Stimulated activated CD4-positive, alpha-beta T cell treated with anti-CD3 and anti-CD28 coated beads, Interleukin-12 subunit alpha, Interleukin-12 subunit beta, amount 100 ng/mL, for 24 hours (primary cell): ENCODE measurements around the gene FHL2.
"Not testable (repeated sequence)": the region's sequence is repeated elsewhere in the genome, so short reads cannot be mapped to it uniquely, and the experiment has no call there.

Experiments
- DNase-seq, 2 experiments: peaks; one replicate each; pipeline ENCODE4 v3.0.0-alpha.2; 2020; ENCODE audit warnings: low read depth in 2 of 2

Gene FHL2, protein sequence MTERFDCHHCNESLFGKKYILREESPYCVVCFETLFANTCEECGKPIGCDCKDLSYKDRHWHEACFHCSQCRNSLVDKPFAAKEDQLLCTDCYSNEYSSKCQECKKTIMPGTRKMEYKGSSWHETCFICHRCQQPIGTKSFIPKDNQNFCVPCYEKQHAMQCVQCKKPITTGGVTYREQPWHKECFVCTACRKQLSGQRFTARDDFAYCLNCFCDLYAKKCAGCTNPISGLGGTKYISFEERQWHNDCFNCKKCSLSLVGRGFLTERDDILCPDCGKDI

DNA sequence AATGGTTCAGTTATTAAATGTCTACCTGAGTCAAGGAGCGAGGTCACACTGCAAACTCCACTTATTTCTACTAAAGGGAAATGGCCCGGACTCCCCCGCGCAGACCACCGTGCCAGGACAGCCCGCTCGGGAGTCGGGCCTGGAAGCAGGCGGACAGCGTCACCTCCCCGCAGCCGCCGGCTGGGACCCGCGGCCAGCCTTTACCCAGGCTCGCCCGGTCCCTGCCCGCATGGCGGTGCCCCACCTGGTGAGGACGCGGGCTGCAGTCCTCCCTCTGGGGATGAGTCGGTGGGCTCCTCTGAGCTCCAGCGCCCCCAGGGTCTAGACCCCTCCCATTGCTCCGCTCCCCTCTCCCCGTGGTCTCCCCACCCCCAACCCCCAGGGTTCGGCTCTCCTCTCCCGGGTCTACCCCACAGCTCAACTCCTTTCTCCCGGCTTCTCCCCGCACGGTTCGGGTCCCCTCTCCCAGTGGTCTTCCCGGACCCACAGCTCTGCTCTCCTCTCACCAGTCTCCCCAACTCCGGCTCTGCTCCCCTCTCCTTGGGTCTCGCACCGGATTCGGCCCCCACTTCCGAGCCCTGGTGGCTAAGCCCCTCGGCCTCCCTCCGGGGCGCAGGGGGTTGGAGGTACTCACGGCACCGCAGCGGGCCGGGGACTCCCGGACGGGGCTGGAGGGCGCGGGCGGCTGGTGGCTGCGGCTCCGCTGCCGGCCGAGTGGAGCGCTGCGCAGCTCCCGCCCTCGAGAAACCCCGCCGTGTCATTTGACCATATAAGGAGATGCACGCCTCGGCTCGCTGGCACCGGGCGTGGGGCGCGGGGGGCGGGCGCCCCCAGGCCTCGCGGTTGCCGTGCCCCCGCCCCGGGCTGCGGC, at the start of gene FHL2:
TSS of gene FHL2 (minus strand) at position 716 of the 871 bp plus-strand sequence. CDS start 12,535 bp downstream, outside the sequence.
- peak; percentile 51 to 58 for DNase-seq

DNA sequence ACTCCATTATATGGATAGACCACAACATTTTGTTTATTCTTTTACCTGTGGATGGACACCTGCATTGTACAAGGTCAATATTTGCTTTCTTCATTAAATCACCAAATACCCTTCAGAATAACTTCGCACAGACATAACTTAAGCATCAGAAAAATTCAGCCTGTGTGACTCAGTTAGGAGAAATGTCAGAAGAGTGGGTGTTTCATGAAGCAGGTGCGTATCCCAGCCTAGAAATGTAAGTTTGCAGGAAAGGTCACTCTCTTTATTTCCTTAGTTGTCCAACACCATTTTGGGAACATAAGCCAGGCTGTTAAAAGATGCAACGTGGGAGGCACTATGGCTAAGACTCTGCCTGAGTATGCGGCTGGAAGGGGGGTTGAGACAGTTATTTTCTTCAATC, 48.6 kb upstream of the FHL2 start:
- no peak for DNase-seq

DNA sequence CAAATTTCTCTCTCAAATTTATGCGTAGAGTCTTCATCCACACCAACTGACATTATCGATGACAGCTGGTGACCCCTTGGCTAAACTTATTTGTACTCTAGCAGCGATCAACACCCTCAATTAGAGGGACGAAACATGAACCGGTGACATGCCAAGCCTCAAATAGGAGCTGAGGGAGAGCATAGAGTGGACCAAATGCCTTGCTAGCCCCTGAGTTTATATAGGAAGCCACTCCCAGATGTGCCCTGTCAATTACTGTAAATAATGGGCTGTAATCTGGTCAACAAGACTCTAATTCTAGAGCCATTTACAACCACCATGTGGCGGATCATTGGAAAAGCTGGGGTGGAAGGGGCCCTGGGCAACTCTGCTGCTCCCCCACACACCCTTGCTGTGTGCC, 47.6 kb upstream of the FHL2 start:
- DNase-seq = no peak

DNA sequence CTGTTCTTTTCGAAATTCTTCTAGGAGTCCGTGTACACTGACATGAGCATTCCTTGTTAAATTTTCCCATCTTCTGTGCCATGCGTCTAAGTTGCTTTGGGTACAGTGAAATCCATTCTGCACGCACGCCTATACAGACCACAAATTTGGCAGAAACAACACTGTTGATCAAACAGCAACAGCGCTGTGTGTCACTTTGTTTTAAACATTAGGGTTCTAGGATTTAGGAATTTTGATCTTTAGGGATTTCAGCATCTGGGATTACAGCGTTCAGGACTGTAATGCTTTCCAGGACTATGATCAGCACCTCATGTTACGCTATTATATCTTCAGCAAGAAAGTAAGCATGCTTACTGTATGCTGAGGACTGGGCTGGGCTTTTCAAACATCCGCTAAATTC, 47.1 kb upstream of the FHL2 start:
- DNase-seq = no peak

DNA sequence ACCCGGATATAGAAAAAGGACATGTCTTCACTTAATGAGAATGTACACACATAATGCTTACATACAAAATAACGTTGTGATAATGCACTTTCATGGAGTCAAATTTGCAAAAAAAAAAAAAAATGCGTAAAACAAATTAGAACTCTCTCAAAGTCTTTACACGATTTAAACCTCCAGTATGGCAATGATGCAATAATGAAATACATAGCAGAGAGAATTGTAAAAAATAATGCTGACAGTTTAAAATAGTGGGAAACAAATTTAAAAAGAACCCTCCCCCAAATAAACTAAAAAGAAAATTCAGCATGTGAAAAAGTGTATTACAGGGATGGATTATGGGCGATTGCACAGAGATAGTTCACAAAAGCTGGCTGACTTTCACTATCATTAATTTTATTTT, 46.6 kb upstream of the FHL2 start:
- no peak for DNase-seq

DNA sequence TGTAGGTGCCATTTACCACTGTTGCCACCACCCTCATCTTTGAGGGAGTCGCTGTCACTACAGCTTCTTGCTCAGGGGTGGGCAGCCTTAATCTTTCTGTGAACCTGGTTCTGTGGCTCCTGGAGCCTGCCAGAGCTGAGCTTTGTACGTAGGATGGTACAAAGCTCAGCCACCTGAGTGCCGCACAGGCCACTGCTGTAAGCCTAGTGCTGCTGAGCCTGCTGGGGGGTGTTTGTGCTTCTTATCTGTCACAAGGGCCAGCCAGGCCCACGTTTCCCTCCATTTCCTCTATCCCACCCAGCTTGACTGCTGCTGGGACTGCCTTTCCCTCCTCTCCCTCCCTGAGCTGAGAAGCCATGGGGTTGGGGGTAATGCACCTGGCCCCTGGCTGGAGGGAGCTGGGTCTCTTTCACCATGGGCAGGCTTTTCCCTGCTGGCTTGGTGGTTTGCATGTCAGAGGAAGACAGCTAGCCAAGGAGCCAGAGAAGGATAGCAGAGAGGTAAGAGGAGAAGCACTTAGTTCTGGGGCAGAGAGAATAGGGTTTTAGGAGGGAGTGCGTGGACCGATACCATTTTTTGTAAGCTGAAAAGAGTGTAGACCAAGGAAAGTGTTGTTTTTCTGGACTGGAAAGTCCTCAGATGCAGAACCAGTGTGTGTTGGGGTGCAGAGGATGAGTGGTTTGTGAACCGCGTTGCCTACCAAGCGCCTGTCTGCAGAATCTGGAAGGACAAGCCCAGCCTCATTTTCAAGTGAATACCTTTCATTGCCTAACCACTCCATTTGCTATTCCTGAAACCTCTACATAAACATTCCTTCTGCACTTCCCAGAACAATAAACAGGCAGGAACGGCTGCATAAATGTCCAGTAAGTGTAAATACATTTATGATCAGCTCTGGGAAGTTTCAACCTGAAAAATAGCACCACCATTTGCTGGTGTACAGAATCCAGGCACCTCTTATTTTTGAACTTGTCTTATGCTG, 45.1 kb upstream of the FHL2 start:
- no peak for DNase-seq

DNA sequence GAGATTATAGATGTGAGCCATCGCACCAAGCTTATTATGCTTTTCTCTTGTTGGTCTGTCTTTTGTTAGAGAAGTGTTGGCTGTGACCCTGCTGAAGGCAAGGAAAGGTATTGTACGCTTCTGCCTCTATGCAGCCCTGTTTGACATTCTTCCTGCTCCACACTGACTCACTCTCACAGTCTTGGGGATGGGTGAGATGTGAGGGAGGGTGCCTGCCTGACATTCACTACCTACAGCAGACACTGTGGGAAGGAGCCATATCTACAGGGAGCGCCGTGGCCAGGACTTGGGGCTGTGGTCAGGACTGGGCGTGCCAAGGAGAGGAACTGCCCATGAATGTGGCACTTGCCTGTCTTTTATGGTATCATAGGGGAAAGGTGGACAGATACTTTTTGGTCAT, 43.9 kb upstream of the FHL2 start:
- no peak for DNase-seq

DNA sequence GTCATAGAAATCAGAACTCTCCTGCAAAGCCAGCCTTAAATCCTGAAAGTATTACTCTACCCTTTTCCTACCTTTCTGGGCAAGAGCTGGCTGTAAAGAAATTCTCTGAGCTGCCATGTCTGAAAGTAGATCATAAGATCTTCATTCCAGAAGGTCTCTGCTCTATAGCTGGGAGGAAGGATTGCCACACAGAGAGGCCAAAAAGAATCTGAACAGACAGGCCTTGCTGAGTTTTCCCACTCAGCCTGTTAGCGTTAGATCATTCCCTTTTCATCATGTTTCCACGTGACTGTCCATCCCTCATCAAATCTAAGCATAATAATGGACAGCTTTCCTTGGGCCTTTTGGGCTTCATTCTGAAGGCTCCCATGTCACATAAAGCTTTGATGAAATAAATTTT, 43.2 kb upstream of the FHL2 start:
- DNase-seq = no peak

DNA sequence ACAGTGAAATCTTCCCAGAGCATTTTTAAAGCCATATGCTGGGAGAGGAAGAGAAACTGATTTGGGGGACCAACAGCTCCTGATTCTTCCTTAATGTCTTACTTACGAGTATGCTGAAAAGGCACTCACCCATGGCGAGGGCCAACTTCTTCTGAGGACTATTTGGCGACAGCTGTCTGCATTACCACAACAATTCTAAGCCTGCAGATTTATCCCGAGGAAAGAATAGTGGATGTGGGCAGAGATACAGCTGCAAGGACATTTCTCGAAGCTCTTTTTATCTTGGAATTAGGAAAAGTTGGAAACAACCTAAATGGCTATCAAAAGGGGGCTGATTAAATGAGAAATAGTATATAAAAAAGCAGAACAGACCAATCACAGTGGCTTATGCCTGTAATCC, 40.3 kb upstream of the FHL2 start:
- DNase-seq = no peak

DNA sequence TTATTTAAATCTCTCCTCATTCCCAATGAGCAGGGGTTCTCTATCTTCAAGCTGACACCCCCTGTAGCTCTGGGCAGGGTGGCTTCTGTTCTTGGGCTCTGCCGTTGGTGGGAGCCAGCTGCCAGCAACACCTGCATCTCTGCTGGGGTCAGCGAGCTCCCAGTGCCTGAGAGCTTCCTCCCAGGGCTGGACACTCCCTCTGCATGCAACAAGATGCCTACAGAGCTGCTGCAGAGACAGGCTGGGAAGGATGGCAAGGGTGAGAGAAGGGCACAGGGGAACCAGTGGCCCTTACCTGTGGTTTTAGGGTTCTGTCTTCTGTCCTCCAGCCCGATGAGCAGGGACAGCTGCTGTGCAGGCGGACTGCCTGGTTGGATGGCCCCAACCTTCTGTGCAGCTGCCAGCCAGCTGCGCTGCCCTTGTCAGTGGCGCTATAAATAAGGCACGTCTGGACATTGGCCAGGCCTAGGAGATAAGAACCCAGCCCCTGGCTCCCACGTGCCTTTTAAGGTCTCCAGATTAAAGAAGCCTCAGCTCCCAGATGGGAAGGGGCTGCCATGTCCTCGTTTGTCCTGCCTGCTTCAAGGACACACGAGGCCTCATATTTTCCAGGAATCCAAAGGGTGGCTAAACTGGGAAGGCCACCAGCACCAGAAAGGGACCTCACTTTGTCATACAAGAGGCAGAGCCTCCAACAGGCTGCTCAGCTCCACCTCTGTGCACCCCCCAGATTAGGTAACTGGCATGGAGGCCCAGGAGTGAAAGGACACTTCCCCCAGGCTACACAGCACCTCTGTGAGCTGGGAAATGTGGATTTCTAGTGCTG, 39.5 kb upstream of the FHL2 start:
- DNase-seq = no peak

DNA sequence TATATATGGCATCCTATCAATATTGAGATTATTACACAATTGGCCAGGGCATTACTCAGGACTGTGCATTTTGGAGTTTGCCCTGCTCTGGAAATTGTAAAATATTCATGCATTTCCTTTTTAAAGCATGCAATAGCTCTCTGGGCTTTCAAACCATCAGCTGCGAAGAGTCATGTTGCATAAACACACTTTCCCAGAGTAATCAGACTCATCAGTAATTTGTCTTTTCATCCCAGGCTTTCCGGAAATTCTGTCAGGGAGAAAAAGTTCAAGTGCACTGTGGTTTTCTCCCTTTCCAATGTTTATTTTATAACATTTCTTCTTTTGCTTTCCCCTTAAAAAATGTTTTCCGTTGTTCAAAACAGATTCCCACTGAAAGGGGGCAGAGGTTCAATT, 38.9 kb upstream of the FHL2 start:
- no peak for DNase-seq

DNA sequence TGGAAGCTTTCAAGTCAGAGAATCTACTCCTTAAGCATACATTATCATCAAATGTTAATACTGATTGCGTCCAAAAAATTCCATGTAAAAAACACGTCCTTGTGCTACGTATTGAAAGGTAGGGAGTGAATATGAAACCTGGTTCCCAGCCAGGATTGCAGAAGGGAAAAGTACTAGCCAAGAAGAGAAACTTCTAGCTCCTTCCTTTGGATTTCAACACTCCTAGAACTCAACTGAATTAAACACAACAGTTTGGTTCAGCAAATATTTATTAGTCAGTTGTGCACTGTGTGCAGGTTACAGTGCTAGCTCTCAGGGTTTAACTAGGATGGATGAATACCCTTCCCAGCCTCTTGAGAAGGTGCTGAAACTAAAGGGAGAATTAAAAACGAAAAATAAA, 33.9 kb upstream of the FHL2 start:
- DNase-seq = no peak

DNA sequence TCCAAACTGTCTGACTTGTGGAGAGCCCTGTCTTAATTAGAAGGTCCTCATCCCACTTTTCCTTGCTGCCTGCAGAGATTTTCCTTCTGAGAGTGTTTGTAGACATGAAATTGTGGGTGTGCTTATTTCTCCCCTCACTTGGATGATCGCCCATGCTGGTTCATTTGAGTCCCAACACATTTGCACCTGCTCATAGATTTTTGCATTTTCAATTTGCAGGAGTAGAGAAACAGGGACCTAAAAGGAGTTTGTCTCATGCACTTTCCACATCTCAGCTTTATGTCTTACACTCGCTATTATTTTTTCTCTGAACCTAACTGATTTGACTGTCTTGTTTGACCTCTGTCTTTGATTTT, 33.2 kb upstream of the FHL2 start:
- no peak for DNase-seq

DNA sequence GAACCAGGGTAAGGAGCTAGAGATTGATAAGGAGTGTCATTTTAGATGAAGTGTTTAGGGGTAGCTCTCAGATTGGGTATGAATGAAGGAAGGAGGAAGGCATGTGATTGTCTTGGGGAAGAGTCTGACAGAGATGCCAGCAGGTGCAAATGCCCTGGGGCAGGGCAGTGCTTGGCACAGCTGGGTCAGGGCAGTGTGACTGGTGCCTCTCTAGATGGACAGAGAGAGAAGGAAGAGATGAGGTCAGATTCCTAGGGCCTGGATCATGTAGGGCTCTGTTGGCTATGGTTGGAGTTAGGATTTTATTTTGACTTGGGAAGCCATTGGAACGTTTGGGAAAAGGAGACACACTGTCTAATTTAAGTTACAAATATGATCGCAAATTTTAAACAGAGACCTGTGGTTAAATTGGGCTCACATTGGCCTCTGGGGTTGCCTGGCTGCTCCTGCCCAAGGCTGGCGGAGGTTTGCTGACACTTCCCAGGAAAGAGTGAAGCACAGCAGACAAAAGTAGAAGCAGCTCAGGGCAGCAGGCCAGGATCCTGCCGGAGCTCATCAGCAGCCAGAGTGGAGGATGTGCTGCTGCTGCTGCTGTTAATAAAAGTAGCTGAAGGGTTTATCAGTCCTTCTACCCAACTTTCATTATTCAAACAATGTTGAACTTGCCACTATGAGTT, 32.7 kb upstream of the FHL2 start:
- DNase-seq = no peak

DNA sequence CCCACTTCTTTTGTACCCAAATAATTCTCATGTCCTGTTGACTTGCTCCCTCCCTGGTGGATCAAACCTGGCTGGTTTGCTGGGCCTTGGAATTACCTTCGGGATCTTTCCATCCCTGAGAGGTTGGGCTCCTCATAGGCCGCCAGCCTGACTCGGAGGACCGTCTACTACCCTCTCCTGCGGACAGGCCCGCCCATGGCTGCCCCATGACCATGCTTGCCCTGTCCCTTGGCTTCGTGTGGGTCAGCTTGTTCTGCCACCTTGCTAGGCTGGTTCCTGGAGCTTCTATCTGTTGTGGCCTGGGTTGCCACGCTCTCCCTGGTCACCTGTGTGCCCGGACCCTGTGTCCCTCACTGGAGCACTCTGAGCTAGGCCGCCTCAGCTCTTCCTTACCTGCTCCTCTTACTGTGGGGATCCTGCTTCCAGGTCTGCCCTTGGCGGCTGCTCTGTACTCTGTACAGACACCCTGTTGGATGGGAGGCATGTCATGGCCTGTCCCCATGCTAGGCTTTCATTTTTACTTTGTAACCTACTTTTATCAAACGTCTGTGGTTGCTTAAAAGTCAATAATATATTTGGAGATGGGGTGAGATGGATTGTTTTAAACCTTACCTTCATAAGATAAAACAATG, 29.7 kb upstream of the FHL2 start:
- no peak for DNase-seq

DNA sequence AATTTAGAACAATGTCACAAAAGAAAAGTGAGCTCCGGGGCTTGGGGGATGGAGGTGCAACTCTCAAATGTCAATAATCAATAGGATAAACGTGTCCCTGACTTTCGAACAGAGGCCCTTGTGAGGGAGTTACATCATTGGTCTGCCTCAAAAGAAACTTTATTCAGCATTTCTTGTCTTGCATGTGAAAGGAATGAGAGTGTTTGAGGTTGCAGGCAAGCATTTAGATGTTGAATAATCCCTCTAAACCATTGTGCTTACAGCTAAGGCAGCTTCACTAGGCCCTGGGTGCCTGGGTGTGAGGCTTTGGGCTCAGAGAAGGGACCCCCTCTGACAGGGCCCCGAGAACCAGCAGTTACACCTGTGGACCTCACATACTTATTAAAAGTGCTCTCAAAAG, 28.6 kb upstream of the FHL2 start:
- DNase-seq = no peak

DNA sequence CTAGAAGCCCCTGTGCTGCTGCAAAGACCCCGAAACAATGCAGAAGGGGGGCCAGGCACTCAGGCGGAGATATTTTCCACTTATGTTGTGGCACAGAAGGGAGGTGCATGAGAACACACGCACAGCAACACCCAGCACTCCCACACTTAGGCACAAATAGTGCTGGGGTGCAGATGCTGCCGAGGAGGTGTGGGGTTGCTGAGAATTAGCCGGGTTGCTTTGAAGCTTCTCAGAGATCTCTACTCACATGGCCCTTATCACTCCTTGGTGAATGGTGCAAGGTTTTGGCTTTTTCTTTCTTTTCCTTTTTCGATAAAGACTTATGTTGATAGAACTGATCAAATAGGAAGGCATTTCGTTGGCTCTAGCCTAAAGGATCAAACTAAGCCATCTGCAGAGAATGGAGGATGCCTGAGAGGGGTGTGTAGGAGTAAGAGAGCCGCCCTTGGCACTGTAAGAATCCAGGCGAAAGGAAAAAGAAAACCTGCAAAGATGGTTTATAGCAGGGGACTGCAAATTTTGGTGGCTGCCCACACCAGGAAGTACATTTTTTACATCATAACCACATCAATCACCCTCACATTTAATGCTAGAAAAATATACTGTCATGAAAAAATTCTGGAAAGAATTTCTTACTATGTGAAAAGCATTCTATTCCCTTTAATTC, 27.9 kb upstream of the FHL2 start:
- DNase-seq = no peak

DNA sequence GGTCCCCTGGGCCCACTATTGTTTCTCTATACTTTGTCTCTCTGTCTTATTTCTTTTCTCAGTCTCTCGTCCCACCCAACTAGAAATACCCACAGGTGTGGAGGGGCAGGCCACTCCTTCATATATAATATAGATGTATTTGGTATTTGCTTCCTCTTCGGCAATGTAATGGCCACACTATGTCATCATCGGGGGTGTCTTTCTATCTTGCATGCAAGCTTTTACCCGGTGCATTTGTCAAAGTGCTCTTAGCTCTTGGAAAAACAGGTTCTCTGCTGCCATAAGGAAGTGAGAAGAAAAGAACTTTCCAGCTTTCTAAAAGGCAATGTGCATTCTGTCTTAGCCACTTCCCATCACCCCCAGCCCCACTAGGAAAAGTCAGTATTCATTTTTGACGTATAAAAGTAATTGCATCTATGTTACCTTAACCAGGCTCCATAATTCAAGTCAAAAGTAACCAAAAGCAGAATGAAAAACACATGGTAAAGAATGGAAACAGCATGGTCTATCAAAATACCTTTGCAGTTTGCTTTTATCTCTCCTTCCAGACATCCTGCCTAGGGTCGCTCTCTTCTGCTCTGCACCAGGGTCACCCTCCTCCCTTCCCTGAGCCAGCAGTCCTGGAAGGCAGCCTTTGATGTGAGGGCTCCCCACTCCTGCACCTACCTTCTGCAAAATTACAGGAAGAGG, 27.2 kb upstream of the FHL2 start:
- no peak for DNase-seq

DNA sequence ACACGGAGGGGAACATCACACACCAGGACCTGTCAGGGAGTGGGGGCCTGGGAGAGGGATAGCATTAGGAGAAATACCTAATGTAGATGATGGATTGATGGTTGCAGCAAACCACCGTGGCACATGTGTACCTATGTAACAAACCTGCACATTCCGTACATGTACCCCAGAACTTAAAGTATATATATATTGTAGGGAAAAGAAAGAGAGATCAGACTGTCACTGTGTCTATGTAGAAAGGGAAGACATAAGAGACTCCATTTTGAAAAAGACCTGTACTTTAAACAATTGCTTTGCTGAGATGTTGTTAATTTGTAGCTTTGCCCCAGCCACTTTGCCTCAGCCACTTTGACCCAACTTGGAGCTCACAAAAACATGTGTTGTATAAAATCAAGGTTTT, 26.0 kb upstream of the FHL2 start:
- DNase-seq = not testable (repeated sequence)
